ENCODE results near the gene CNTNAP2.

Gene CNTNAP2

DNA sequence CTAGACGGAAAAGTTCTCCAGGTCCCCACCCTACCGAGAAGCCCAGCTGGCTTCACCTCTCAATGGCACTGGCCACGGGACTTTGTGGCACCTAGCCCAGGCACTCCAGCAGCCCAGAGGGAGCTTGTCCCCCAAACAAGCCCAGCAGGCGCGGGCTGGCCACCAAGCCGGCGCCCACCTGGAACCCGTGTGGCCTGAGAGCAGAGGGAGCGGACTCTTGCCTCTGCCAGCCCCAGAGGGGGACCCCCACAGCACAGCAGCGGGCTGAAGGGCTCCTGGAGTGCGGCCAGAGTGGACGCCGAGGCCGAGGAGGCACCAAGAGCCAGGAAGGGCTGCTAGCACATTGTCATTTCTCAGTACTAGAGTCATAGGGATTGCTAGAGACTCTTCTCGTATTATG, 671.4 kb downstream of the CNTNAP2 start:
- no peak for TF ChIP-seq ZFHX2 (tag by site-specific recombination; conservative IDR thresholded peaks at IDR 0.05)
- no peak for TF ChIP-seq ZNF112 (tag by site-specific recombination; IDR thresholded peaks at IDR 0.05)
- no peak for TF ChIP-seq ZSCAN4 (tag by site-specific recombination; IDR thresholded peaks at IDR 0.05)
- no peak for TF ChIP-seq ZNF311 (tag by site-specific recombination; IDR thresholded peaks at IDR 0.05; ENCODE audit: borderline replicate concordance)
- no peak for TF ChIP-seq ZNF211 (tag by site-specific recombination; IDR thresholded peaks at IDR 0.05; ENCODE audit: low read depth)
- no peak for TF ChIP-seq ZSCAN16 (tag by site-specific recombination; IDR thresholded peaks at IDR 0.05)
- TF ChIP-seq ZNF174 (tag by site-specific recombination; IDR thresholded peaks at IDR 0.05): no peak
- TF ChIP-seq ZNF623 (tag by site-specific recombination; IDR thresholded peaks at IDR 0.05): no peak
- no peak for TF ChIP-seq ZNF530 (tag by site-specific recombination; IDR thresholded peaks at IDR 0.05; ENCODE audit: low read depth)
- TF ChIP-seq, protein P1, sequence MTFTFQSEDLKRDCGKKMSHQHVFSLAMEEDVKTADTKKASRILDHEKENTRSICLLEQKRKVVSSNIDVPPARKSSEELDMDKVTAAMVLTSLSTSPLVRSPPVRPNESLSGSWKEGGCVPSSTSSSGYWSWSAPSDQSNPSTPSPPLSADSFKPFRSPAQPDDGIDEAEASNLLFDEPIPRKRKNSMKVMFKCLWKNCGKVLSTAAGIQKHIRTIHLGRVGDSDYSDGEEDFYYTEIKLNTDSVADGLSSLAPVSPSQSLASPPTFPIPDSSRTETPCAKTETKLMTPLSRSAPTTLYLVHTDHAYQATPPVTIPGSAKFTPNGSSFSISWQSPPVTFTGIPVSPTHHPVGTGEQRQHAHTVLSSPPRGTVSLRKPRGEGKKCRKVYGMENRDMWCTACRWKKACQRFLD (tag by site-specific recombination; IDR thresholded peaks at IDR 0.05): no peak
- TF ChIP-seq ZFP69B (tag by site-specific recombination; IDR thresholded peaks at IDR 0.05): no peak
- TF ChIP-seq ZNF707 (tag by site-specific recombination; IDR thresholded peaks at IDR 0.05): no peak
- TF ChIP-seq ZNF501 (tag by site-specific recombination; IDR thresholded peaks at IDR 0.05): no peak
- no peak for TF ChIP-seq ZNF155 (tag by site-specific recombination; IDR thresholded peaks at IDR 0.05)
- no peak for TF ChIP-seq ZBTB48 (tag by site-specific recombination; IDR thresholded peaks at IDR 0.05)
- H3K36me3 ChIP-seq (ENCODE audit: control insufficient read depth in 2 of 2, insufficient read depth in 1 of 2, low read length in 2 of 2): no peaks in the 10 kb centered on the region
- H3K9me3 ChIP-seq (ENCODE audit: control insufficient read depth, insufficient read depth, low read depth, low read length): no peaks in the 10 kb centered on the region
- no peaks in the 10 kb centered on the region for H3K4me1 ChIP-seq (ENCODE audit: control insufficient read depth, insufficient read depth, low read length)
- H3K4me3 ChIP-seq (ENCODE audit: low read depth, low read length): no peak overlapping the region
- POLR2A ChIA-PET: no interaction called here
- H3K27ac ChIP-seq (ENCODE audit: extremely low read depth, low read depth, low read length): no peak overlapping the region
- CTCF ChIA-PET: no interaction called here

DNA sequence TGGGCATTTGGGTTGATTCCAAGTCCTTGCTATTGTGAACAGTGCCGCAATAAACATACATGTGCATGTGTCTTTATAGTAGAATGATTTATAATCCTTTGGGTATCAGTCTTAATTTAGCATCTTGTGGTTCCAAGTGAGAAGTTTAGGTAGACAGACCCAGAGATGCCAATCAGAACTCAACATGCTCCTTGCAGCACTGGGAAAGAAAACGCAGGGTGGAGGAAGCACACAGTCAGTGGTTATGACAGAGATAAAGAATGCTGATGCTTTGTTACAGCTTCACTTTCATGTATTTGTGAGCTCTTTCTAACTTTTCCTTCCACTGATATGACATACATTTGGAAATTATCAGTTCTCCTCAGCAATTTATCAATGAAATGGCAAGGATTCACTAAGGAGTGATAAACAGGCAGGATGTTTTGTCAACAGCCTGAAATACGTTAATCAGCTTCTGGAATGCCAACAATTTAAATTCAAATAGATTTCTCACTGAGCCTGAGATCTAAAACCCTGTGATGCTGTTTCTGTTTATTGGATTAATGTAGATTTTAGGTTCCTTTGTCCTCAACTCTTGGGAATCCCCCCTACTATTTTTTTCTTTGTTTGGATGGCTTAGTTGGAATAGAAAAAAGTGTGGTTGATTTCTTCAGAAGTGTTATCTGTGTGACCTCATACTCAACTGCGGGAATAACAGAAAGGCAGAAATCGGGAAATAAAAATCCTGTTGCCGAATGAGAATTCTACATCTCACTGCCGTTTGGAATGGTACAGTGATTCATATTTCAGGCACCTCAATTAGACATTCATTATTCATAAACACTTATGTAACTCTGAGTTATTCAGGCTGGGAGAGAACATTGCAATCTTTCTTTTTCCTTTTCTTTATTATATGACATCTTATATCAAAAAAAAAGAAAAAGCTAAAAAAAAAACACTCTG, 675.0 kb downstream of the CNTNAP2 start:
- ChIA-PET CTCF (interaction anchor here (0.7 kb wide), 1 partner anchor 690 kb away, joined by 3 read pairs; no protein-coding TSS in a partner anchor), POLR2A (no interaction called here)
- H3K27ac ChIP-seq (ENCODE audit: extremely low read depth, low read depth, low read length): no peak overlapping the region
- no peaks in the 10 kb centered on the region for H3K9me3 ChIP-seq (ENCODE audit: control insufficient read depth, insufficient read depth, low read depth, low read length)
- no peaks in the 10 kb centered on the region for H3K36me3 ChIP-seq (ENCODE audit: control insufficient read depth in 2 of 2, insufficient read depth in 1 of 2, low read length in 2 of 2)
- no peaks in the 10 kb centered on the region for H3K4me1 ChIP-seq (ENCODE audit: control insufficient read depth, insufficient read depth, low read length)
- no peak overlapping the region for H3K4me3 ChIP-seq (ENCODE audit: low read depth, low read length)
- TF ChIP-seq ZBTB11 (tag by site-specific recombination; conservative IDR thresholded peaks at IDR 0.05; ENCODE audit: low read depth) (no peak), BCL11A (tag by site-specific recombination; IDR thresholded peaks at IDR 0.05; ENCODE audit: low read depth) (no peak), ZNF324 (tag by site-specific recombination; IDR thresholded peaks at IDR 0.05) (no peak), ZNF514 (tag by site-specific recombination; IDR thresholded peaks at IDR 0.05) (no peak), ZNF10 (tag by site-specific recombination; IDR thresholded peaks at IDR 0.05) (no peak), ZNF645 (tag by site-specific recombination; IDR thresholded peaks at IDR 0.05) (no peak), ZFP69B (tag by site-specific recombination; IDR thresholded peaks at IDR 0.05) (no peak), ZNF155 (tag by site-specific recombination; IDR thresholded peaks at IDR 0.05) (no peak), SALL2 (tag by site-specific recombination; IDR thresholded peaks at IDR 0.05; ENCODE audit: borderline replicate concordance) (no peak), ZNF394 (tag by site-specific recombination; IDR thresholded peaks at IDR 0.05; ENCODE audit: borderline replicate concordance) (no peak)
